ENCODE data around the gene PABPN1L.

GRCh38 chr16:88864521-88864920 lies 1.9 kb downstream of the PABPN1L start:
- TF ChIP-seq, protein P1, sequence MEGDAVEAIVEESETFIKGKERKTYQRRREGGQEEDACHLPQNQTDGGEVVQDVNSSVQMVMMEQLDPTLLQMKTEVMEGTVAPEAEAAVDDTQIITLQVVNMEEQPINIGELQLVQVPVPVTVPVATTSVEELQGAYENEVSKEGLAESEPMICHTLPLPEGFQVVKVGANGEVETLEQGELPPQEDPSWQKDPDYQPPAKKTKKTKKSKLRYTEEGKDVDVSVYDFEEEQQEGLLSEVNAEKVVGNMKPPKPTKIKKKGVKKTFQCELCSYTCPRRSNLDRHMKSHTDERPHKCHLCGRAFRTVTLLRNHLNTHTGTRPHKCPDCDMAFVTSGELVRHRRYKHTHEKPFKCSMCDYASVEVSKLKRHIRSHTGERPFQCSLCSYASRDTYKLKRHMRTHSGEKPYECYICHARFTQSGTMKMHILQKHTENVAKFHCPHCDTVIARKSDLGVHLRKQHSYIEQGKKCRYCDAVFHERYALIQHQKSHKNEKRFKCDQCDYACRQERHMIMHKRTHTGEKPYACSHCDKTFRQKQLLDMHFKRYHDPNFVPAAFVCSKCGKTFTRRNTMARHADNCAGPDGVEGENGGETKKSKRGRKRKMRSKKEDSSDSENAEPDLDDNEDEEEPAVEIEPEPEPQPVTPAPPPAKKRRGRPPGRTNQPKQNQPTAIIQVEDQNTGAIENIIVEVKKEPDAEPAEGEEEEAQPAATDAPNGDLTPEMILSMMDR (IDR thresholded peaks at IDR 0.05) = no peak
- no peak for TF ChIP-seq POLR2AphosphoS5 (IDR thresholded peaks at IDR 0.05)
- no peak for TF ChIP-seq POLR2A (IDR thresholded peaks at IDR 0.05)
- no peak for TF ChIP-seq EP300 (IDR thresholded peaks at IDR 0.05)

Measured in sigmoid colon (tissue), 4 donors.